ENCODE measurements around the gene TRIM66.

- TF ChIP-seq CTCF (conservative IDR thresholded peaks at IDR 0.05; ENCODE audit: low read length) = no peak
- TF ChIP-seq EZH2phosphoT487 (IDR thresholded peaks at IDR 0.05; ENCODE audit: borderline replicate concordance) = no peak
Measured at GRCh38 chr11:8617063-8617462, 65.4 kb downstream of the TRIM66 start.

All from Loucy (cell line).